MCF 10A (cell line): ENCODE measurements around the gene ILDR1. TPM values are rescaled to one million over a fixed set of nuclear protein-coding genes. Genes with fewer than 3 reads are reported as not detected.

Source experiments
- Bru-seq: library from RNA; stranded (reverse); fragments of 400-500 nt; gene quantifications from one replicate; lab custom pipeline; 2021; lab: Mats Ljungman, UMichigan
- BruChase-seq, 2 experiments: library from RNA; stranded (reverse); fragments of 400-500 nt; gene quantifications; one replicate each; lab custom pipeline; 2021; lab: Mats Ljungman, UMichigan
- BruUV-seq: library from RNA; stranded (reverse); fragments of 400-500 nt; replicated peaks from 2 replicates; lab custom pipeline; 2021; lab: Mats Ljungman, UMichigan
- CTCF ChIA-PET: fragments of 300-600 bp; sonication (Branson Sonifier 250); formaldehyde crosslinking; extraction: SDS; loops from one replicate; lab custom pipeline; 2021; ENCODE audit warnings: antibody characterized with exemption, inconsistent platforms; lab: Yijun Ruan, JAX
- POLR2A ChIA-PET: fragments of 300-600, 350-650 bp; sonication (Branson Sonifier 250); formaldehyde crosslinking; extraction: SDS; loops from one replicate; lab custom pipeline; 2020; ENCODE audit warnings: antibody characterized with exemption, inconsistent platforms; lab: Yijun Ruan, JAX
- DNase-seq: peaks from one replicate; pipeline ENCODE4 v3.0.0-alpha.2; 2018; ENCODE audit not compliant: unreplicated experiment
- H3K27ac Mint-ChIP-seq: one replicate; pipeline ENCODE4 v1.8.0; 2022; ENCODE audit warnings: mild to moderate bottlenecking, low read depth, mixed read lengths; ENCODE audit not compliant: unreplicated experiment
- H3K27me3 Mint-ChIP-seq: one replicate; pipeline ENCODE4 v1.8.0; 2022; ENCODE audit warnings: mixed read lengths; ENCODE audit not compliant: insufficient read depth, unreplicated experiment
- H3K36me3 Mint-ChIP-seq: one replicate; pipeline ENCODE4 v1.8.0; 2022; ENCODE audit warnings: mild to moderate bottlenecking, moderate library complexity, mixed read lengths; ENCODE audit not compliant: insufficient read depth, unreplicated experiment
- H3K4me1 Mint-ChIP-seq: one replicate; pipeline ENCODE4 v1.8.0; 2022; ENCODE audit warnings: mixed read lengths; ENCODE audit not compliant: insufficient read depth, unreplicated experiment
- H3K4me3 Mint-ChIP-seq: one replicate; pipeline ENCODE4 v1.8.0; 2022; ENCODE audit warnings: mild to moderate bottlenecking, moderate library complexity, mixed read lengths; ENCODE audit not compliant: unreplicated experiment
- H3K9me3 Mint-ChIP-seq: one replicate; pipeline ENCODE4 v1.8.0; 2022; ENCODE audit warnings: mixed read lengths; ENCODE audit not compliant: unreplicated experiment
- CTCF ChIP-seq: fragments of 200-600 bp; IDR thresholded peaks from one replicate; pipeline ENCODE4 v1.8.0; 2022; ENCODE audit warnings: antibody characterized with exemption, mild to moderate bottlenecking; ENCODE audit not compliant: unreplicated experiment
- intact Hi-C: fragments of 100-400 bp; cut with micrococcal nuclease; formaldehyde crosslinking; loops from 2 replicates; pipeline ENCODE4 v1.14.1; 2022
- long read RNA-seq: library from polyadenylated mRNA; stranded (forward); transcript quantifications from one replicate; pipeline ENCODE4 v2.0.0, GENCODE V29; 2022
- total RNA-seq: library from RNA; stranded (reverse); gene quantifications from 2 replicates; pipeline ENCODE4 v1.2.3, GENCODE V29; 2022

ILDR1 gene
- total RNA-seq = 0.23 TPM in 1 of 2 replicates, not detected in the other
- Bru-seq, nascent RNA = percentile 8 among the genes with signal in this experiment
- BruChase-seq, experiment 1, labeled RNA remaining after a 6-hour chase = percentile 3 among the genes with signal in this experiment
- percentile 6 among the genes with signal in this experiment for BruChase-seq, experiment 2, labeled RNA remaining after a 2-hour chase
- long read RNA-seq = 0 reads

- intact Hi-C loops = no loop called here
- Mint-ChIP-seq H3K4me3 (peak within 1 kb of the TSS; percentile 73), H3K36me3 (no peaks in the 10 kb centered on the region), H3K27ac (peak within 1 kb of the TSS; percentile 70), H3K4me1 (no peaks in the 10 kb centered on the region), H3K27me3 (no peaks in the 10 kb centered on the region), H3K9me3 (no peaks in the 10 kb centered on the region)
- no peak for TF ChIP-seq CTCF
- POLR2A ChIA-PET = no interaction called here
- BruUV-seq = no TSS peak
- DNase-seq = peak; percentile 23
- CTCF ChIA-PET = interaction anchor here (0.5 to 2.1 kb wide), 4 partner anchors 11 to 311 kb away, joined by 3 to 5 read pairs (median 4); no protein-coding TSS in a partner anchor
Observed at GRCh38 chr3:122021811-122022401, at the start of gene ILDR1. TSS of gene ILDR1 (minus strand) at chr3:122022247. CDS start at chr3:122022077, 170 bp downstream.

GRCh38 chr3:122067588-122068240 lies 45.7 kb upstream of the ILDR1 start:
- Mint-ChIP-seq H3K27ac (no peak overlapping the region), H3K27me3 (no peaks in the 10 kb centered on the region), H3K9me3 (no peaks in the 10 kb centered on the region), H3K4me3 (no peak overlapping the region), H3K36me3 (peaks cover 6% of the 10 kb centered on the region), H3K4me1 (no peaks in the 10 kb centered on the region)
- DNase-seq = no peak
- ChIA-PET POLR2A (no interaction called here), CTCF (no interaction called here)
- no TSS peak for BruUV-seq
- no peak for TF ChIP-seq CTCF
- intact Hi-C loops = no loop called here

- ChIA-PET POLR2A (no interaction called here), CTCF (no interaction called here)
- no peaks in the 10 kb centered on the region for H3K27me3 Mint-ChIP-seq
- H3K36me3 Mint-ChIP-seq = peaks cover 6% of the 10 kb centered on the region
- no peaks in the 10 kb centered on the region for H3K9me3 Mint-ChIP-seq
- DNase-seq = no peak
- no peak overlapping the region for H3K4me3 Mint-ChIP-seq
- no peaks in the 10 kb centered on the region for H3K4me1 Mint-ChIP-seq
- no peak overlapping the region for H3K27ac Mint-ChIP-seq
- no TSS peak for BruUV-seq
- intact Hi-C loops = no loop called here
- no peak for TF ChIP-seq CTCF
Observed at GRCh38 chr3:122067214-122067550, 45.1 kb upstream of the ILDR1 start.

- no peaks in the 10 kb centered on the region for H3K4me1 Mint-ChIP-seq
- no peaks in the 10 kb centered on the region for H3K9me3 Mint-ChIP-seq
- no TSS peak for BruUV-seq
- POLR2A ChIA-PET = no interaction called here
- peaks cover 6% of the 10 kb centered on the region for H3K36me3 Mint-ChIP-seq
- no peak for TF ChIP-seq CTCF
- CTCF ChIA-PET = interaction anchor here (0.6 kb wide), 1 partner anchor 79 kb away, joined by 3 read pairs; no protein-coding TSS in a partner anchor
- no peak overlapping the region for H3K4me3 Mint-ChIP-seq
- no peak overlapping the region for H3K27ac Mint-ChIP-seq
- intact Hi-C loops = no loop called here
- H3K27me3 Mint-ChIP-seq = no peaks in the 10 kb centered on the region
- DNase-seq = peak; percentile 5
Observed at GRCh38 chr3:122066331-122067213, 44.5 kb upstream of the ILDR1 start.
